Mucosa of stomach (tissue), 1 donor: ENCODE data around the gene CIRBP.
"Not testable (repeated sequence)": the region's sequence is repeated elsewhere in the genome, so short reads cannot be mapped to it uniquely, and the experiment has no call there.

Experiments
- H3K27me3 ChIP-seq: one replicate; pipeline ENCODE4 v1.7.0; 2013; ENCODE audit warnings: mild to moderate bottlenecking, low read length; ENCODE audit not compliant: control insufficient read depth, insufficient read depth
- H3K36me3 ChIP-seq: one replicate; pipeline ENCODE4 v1.7.0; 2013; ENCODE audit warnings: low read length; ENCODE audit not compliant: control insufficient read depth, insufficient read depth
- H3K4me1 ChIP-seq: one replicate; pipeline ENCODE4 v1.7.0; 2013; ENCODE audit warnings: mild to moderate bottlenecking, low read length; ENCODE audit not compliant: control insufficient read depth, insufficient read depth
- H3K4me3 ChIP-seq: one replicate; pipeline ENCODE4 v1.7.0; 2013; ENCODE audit warnings: low read length
- H3K9ac ChIP-seq: one replicate; pipeline ENCODE4 v1.7.0; 2013; ENCODE audit warnings: mild to moderate bottlenecking, low read length, moderate library complexity
- H3K9me3 ChIP-seq: one replicate; pipeline ENCODE4 v1.7.0; 2013; ENCODE audit warnings: mild to moderate bottlenecking, low read length, moderate library complexity; ENCODE audit not compliant: control insufficient read depth
- donor health status: Pancreatic carcinoma.

Gene CIRBP

DNA sequence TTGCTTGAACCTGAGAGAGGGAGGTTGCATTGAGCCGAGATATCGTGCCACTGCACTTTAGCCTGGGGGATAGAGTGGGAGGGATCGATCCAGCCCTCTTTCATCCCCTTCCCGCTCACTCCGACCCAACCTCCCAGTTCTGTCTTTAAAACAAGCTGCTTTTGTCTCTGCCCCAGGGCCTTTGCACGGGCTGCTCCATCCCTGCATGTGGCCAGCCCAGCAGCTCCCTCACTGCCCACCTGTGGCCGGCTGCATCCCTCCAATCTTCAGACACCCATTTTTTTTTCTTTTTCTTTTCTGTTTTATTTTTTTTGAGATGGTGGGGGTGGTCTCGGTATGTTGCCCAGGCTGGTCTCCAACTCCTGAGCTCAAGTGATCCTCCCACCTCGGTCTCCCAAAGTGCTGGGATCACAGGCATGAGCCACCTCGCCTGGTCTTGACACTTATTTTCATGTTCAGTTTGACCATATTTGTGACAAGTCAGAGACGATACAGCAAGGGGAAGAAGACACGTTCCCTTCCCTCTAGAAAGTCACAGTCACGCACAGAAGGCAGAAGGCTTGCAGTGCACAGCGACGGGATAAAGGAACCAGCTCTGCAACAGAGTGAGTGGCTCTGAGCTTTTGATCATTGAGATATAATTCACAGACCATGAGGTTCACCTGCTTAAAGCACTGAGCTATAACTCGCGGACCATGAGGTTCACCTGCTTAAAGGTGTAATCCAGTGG lies 48.3 kb downstream of the CIRBP start:
- Histone ChIP-seq H3K36me3 (no peaks in the 10 kb centered on the region), H3K4me3 (no peak overlapping the region), H3K27me3 (peaks cover 49% of the 10 kb centered on the region), H3K4me1 (peaks cover 12% of the 10 kb centered on the region), H3K9me3 (no peaks in the 10 kb centered on the region), H3K9ac (no peak overlapping the region)

- H3K9me3 ChIP-seq: no peaks in the 10 kb centered on the region
- no peak overlapping the region for H3K4me3 ChIP-seq
- peaks cover 55% of the 10 kb centered on the region for H3K27me3 ChIP-seq
Measured at GRCh38 chr19:1318678-1319471, 49.7 kb downstream of the CIRBP start.

DNA sequence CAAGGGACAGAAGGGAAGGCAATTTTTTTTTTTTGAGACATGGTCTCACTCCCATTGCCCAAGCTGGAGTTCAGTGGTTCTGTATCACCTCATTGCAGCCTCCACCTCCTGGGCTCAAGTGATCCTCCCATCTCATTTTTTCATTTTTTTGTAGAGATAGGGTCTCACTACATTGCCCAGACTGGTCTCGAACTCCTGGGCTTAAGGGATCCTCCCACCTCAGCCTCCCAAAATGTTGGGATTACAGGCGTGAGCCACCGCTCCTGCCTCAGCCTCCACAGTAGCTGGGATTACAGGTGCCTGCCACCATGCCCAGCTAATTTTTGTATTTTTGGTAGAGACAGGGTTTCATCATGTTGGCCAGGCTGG lies 51.1 kb downstream of the CIRBP start:
- not testable (repeated sequence) for H3K9me3 ChIP-seq, H3K4me3 ChIP-seq, H3K36me3 ChIP-seq, H3K9ac ChIP-seq
- peaks cover 13% of the 10 kb centered on the region for H3K4me1 ChIP-seq
- H3K27me3 ChIP-seq: peaks cover 60% of the 10 kb centered on the region

More at GRCh38 chr19:1318678-1319471, 49.7 kb downstream of the CIRBP start:
- H3K4me1 ChIP-seq: peaks cover 4% of the 10 kb centered on the region
- no peak overlapping the region for H3K9ac ChIP-seq
- H3K36me3 ChIP-seq: no peaks in the 10 kb centered on the region

GRCh38 chr19:1321539-1321938 lies 52.4 kb downstream of the CIRBP start:
- Histone ChIP-seq H3K9ac (no peak overlapping the region), H3K9me3 (no peaks in the 10 kb centered on the region), H3K27me3 (peaks cover 50% of the 10 kb centered on the region), H3K4me1 (peaks cover 12% of the 10 kb centered on the region), H3K36me3 (no peaks in the 10 kb centered on the region), H3K4me3 (no peak overlapping the region)

DNA sequence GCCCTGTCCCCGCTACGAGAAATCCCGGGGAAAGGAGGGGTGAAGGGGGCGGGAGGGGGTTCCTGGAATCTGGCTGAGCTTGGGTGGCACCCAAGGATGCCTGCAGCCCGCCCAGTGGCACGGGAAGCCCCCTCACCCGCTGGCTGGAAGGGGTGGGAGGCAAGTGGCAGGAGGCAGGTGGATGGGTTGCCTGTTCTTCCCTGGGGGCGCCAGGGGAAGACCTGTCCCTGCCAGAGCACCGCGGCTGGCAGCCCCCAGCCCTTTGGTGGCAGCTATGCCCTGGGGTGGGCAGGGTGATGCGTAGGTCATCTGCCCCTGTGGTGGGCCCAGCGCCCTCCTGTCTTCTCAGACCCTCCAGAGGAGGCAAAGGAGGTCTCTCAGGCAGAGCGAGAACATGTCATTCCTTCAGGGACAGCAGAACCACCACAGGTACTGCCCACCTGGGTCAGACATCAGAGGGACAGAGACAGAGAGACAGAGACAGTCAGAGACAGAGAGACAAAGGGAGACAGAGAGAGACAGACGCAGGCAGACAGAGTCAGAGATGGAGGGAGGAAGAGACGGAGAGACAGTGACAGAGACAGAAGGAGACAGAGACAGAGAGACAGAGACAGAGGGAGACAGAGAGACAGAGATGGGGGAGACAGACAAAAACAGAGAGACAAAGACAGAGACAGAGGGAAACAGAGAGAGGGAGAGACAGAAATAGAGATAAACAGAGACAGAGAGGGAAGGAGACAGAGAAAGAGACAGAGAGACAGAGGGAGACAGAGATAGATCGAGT lies 53.3 kb downstream of the CIRBP start:
- Histone ChIP-seq H3K4me3 (no peak overlapping the region), H3K9ac (no peak overlapping the region), H3K27me3 (peaks cover 49% of the 10 kb centered on the region), H3K36me3 (no peaks in the 10 kb centered on the region), H3K4me1 (peaks cover 12% of the 10 kb centered on the region), H3K9me3 (no peaks in the 10 kb centered on the region)

DNA sequence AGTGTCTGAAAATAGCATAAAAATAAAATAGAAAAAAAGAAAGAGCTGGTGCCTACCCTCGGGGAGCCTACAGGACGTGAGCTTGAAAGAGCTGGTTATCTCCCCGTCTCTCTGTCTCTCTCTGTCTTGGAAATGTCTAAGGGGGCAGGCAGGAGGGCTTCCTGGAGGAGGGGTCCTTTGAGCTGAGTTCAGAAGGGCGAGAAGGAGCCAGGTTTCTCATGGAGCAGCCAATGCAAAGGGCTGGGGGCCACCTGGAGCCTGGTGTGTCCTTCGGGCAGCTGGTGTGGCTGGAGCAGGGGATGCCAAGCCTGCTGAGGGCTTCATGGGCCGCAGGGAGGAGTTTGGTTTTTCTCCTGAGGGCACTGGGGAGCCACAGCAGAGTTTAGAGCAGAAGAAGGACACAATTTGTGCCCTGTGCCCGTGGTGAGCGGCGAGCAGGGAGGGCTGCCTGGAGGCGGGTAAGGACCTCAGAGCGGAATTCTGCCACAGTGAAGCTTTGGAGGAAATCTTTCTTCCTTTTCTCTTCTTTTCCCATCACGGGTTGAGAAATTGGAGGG lies 55.2 kb downstream of the CIRBP start:
- Histone ChIP-seq H3K4me1 (peaks cover 12% of the 10 kb centered on the region), H3K9ac (peak overlapping the region; percentile 55), H3K36me3 (no peaks in the 10 kb centered on the region), H3K9me3 (no peaks in the 10 kb centered on the region), H3K4me3 (peak overlapping the region; percentile 8), H3K27me3 (peaks cover 34% of the 10 kb centered on the region)
